SK-N-DZ (cell line): ENCODE data around the gene STK24.
A peak's percentile ranks its signal among the peaks of the same experiment; 100 is the strongest.

Source experiments
- DNase-seq: peaks from one replicate; pipeline ENCODE4 v3.0.0-alpha.2; 2015; ENCODE audit warnings: low spot score

Gene STK24

DNA sequence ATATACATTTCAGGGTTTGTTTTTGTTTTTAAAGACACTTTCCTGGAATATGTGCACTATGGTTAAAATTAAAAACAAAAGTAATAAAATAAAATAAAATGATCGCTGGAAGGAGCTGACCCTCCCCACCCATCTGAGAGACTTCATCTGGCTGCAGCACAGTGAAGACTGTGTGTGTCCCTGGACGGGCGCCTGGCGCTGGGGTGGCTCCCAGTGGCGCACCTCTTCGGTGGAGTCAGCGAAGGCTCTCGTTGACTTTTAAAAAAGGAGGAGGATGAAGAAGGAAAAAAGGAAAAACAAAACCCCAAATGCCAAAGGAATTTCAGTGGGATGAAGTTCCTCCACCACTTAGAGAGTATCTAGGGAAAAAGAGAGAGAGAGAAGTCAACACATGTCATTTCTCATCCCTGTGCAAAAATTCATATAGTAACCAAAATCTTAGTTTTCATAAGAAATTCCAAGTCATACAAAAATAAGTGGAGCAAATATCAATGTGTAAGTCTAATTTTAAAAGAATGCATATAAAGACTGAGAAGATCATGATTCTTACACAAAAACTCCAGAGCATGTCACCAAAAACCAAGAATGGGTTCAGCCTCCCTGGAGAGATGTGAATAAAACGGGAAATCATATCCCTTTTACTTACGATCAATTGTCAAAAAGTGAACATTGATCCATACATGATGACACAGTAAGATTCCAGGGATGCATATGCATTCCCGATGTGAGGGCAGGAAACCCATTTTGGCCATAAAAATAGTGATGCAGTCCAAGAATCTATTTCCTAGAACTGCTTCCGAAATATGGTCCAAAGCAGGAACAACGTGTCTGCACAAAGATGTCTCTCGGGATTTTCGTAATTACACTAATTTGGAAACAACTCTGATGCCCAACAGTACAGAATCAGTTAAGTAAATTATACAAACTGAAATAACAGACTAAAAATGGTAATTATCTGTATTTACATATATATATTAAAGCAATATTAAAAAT is 123.8 kb downstream of the STK24 start:
- DNase-seq, result no peak

DNA sequence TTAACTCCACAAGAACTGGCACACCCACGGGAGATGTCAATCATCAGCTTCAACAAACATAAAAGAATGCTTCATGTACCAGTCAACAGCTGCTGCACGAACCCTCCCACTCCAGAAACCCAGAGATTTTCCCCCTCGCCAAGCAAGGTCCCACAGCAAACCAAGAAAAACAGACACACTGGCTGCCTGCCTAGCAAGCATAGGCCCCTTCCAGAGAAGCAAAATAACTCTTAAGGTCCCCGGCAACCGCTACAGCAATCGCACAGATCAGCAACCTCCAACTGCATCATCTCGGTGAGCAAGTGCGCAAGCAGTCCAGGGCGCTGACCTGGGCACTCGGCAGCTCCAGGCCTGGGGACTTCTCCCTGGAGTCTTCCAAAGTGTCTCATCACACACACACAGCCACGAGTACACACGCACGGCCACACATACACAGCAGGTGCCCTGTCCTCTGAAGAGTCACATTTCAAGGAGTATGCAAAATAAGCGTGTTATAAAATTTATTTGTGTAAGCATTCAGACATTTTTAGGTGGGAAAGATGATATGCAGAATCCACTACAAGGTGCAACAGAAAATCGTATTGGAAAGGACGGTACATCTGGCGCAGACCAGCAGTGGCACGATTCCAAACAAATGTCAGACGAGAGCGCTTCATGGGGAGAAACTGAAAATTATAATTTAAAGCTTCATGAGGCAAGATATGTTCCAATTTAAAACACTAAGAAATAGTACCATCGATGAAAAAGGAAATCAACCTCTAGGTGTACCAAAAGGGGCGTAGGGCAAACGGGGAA is 125.0 kb downstream of the STK24 start:
- no peak for DNase-seq

DNA sequence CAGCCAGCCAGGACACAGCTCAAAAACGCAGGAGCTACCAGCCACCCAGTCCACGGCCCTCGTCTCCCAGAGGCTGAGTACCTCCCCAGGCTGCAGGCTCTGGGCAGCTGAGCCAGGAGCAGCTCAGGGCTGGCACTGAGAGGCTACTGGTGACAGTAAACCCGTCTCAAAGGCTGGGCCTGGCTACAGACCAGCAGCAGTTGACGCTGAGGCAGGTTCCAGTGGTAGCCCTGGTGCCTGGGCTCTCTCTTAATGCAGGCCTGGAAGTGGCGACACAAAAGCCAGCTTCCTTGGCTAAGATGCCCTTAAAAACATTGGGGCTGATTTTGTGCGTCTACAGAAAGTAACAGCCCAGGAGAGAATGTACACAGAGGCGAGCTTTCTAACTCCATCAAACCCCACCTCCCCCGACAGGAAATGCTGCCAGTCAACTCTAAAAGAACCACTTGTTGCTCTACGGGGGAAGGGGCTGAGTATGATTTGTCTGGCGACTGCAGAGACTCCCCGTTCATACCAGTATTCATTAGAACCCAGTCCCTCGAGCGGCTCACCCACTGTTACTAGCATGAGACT is 126.3 kb downstream of the STK24 start:
- no peak for DNase-seq

DNA sequence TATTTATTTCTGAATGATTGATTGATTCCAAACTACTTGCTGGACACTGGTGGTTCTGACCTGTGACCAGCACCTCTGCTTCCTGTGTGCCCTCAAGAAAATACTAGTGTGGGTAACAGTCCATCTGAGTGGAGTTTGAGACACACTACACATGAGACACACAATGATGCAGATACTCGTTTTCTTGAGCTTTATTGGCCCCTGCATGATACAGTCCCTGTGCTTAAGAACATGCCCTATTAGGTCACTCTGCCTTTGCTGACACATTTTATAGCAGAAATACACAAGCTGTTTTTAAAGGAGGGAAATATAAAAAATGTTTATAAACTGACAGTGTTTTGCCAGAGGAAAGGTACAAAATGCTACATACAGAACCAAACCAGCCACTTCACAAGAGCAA is 126.9 kb downstream of the STK24 start:
- DNase-seq, result no peak

DNA sequence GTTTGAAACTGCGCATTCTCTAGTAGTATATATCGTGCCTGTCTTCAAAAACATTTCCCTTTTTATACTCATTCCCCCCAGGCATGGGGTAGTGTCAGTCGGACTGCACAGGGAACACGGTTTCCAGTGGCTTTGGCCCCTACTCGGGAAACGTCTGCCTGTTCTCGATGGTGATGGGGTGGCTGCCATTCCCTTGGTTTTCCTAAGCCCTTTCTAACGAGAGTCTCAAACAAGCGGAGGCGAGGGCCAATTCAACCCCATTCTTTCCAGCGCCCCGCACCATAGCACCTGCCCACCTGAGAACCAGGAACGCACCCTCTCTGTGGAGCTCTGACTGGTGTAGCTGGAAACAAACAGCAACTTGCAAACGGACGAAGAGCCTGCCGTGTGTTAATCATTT is 127.6 kb downstream of the STK24 start:
- no peak for DNase-seq

- DNase-seq, result no peak
These were observed 128.3 kb downstream of the STK24 start for GRCh38 chr13:98448642-98448928.

GRCh38 chr13:98447881-98448641 is 128.8 kb downstream of the STK24 start:
- DNase-seq, result peak; percentile 47

- DNase-seq, result no peak
These were observed 129.8 kb downstream of the STK24 start for GRCh38 chr13:98447130-98447529.

DNA sequence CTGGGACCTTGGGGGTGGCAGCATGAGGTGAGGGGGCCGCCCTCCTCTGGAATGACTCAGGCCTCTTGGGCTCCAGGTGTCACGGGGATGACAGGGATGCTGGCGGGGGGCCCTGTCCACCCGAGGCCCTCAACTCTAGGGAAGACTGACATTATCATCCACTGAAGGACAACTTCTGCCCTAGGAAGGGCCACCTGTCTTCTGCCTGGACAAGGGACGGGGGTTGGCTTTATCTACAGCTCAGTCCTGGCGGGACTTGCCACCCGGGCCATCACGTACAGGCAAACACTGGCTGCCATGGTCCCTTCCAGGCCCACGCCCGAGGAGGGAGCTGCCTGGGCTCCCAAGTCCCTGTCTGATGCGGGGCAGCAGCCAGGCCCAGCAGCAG is 130.7 kb downstream of the STK24 start:
- no peak for DNase-seq

DNA sequence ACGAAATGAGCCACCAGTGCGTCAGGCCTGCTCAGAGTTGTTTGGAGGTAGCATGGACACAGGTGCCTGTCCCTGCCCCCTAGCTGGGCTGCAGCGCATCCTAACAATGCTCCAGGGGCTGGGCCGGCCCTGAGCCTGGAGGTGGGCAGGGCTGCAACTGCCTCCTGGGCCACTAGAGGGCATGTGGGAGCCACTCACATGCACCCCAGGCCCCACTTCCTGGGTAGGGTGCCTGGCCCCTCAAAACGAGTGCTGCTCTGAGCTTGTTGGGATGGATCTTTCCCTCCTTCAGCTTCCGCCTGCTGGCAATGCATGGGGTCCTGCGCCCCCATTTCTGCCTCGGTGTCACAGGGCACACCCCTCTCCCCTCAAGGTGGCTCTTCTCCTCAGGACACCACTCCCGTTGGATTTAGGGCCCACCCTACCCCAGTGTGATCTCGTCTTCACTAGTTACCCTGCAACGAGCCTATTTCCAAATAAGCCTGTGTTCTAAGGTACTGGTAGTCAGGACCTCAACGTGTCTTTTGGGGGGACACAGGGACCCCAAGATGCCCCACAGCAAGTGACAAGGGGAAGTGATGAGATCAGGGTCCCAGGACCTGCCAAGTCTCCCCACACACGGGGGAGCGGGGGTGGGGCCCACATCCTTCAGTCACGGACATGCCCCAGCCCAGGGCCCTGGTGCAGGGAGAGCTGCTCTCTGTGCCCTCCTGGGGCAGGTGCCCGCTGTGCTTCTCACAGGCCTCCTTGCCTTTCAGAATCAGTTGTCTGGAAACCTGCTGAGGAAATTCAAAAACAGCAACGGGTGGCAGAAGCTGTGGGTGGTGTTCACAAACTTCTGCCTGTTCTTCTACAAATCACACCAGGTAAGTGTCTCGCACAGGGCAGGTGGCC is 131.3 kb downstream of the STK24 start:
- DNase-seq, result peak; percentile 50

DNA sequence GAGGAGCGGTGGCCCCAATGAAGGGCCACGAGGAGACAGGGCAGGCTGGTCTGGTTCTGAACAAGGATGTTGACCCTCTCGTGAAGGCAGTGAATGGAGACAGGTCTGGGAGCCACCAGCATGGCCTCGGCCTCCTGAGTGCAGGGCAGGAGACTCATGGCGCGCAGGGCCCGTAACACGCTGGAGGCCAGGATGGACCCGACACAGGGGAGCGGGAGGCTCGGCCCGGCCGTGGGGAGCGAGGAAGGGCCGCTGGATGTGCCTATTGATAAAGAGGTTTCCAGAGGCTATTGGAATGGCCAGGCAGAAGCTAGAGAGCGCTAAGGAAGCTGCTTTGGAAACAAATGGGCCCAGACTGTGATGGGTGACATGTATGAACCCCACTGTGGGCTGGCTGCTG is 132.5 kb downstream of the STK24 start:
- no peak for DNase-seq

GRCh38 chr13:98443800-98444325 is 133.0 kb downstream of the STK24 start:
- DNase-seq, result no peak

DNA sequence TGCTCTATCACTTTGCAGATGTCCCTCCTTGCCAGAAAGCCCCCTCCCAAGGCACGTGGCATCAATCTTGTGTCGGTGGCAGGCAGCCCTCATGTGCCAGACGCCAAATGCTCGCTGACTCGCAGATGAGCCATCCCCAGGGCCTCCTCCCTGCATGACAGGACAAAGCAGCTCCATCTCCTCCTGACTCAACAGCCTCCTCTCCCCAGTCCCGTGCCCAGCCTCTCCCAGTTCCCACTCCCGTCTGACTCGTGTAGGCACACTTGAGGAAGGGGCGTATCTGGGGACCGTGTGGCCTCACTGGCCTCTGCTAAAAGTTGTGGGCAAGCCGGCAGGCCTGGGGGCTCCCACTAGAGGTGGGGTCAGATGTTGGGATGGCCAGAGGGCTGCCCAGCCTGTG is 133.6 kb downstream of the STK24 start:
- DNase-seq, result no peak

- no peak for DNase-seq
These were observed 134.3 kb downstream of the STK24 start for GRCh38 chr13:98442391-98443230.

GRCh38 chr13:98441056-98441676 is 135.7 kb downstream of the STK24 start:
- no peak for DNase-seq

DNA sequence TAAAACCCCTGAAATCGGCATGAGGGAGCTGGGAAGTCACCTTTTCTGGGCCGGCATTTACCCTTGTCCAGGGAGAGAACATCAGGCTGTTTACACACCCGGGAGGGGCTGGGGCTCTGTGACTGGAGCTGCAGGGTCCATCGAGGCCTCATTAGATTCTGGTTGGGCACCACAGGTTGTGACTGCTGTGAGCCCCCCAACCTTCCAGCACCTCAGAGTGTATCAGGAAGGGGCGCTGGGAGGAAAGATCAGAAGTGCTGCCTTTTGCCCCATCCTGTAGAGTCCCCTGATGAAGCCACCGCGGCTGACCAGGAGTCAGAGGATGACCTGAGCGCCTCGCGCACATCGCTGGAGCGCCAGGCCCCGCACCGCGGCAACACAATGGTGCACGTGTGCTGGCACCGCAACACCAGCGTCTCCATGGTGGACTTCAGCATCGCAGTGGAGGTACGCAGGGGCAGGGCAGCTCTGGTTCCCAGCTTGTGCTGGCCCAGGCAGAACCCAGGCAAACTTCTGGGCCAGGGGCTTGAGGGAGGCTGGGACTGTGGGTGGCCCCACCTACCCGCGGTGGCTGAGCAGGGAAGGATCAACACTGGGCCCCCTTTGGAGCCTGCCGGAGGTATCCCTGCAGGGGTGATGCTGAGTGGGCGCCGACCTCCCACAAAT is 136.4 kb downstream of the STK24 start:
- DNase-seq, result no peak

- no peak for DNase-seq
These were observed 137.0 kb downstream of the STK24 start for GRCh38 chr13:98439896-98440295.

- no peak for DNase-seq
These were observed 137.6 kb downstream of the STK24 start for GRCh38 chr13:98439126-98439828.
